ENCODE results near the gene KLF5.

- TF ChIP-seq TAF1 (IDR thresholded peaks at IDR 0.05; ENCODE audit: borderline replicate concordance, low read depth, low read length) (no peak), POLR2A (IDR thresholded peaks at IDR 0.05; ENCODE audit: low read depth, low read length) (no peak)
Observed at GRCh38 chr13:73058432-73058735, 421 bp upstream of the KLF5 start.

Measured in GM12892 (cell line).